Left ventricle myocardium inferior (tissue), 1 donor: ENCODE measurements around the gene UBTD1. TPM values are rescaled to one million over a fixed set of nuclear protein-coding genes. Genes with fewer than 3 reads are reported as not detected.

Experiments used
- DNase-seq: peaks from one replicate; pipeline ENCODE4 v3.0.0-alpha.2; 2020
- H3K27ac ChIP-seq: fragments of 200-600 bp; replicated peaks from 2 replicates; pipeline ENCODE4 v1.8.0; 2021
- H3K27me3 ChIP-seq: fragments of 200-600 bp; 2 replicates; pipeline ENCODE4 v1.8.0; 2021; ENCODE audit warnings: low read depth
- H3K36me3 ChIP-seq: fragments of 200-600 bp; 2 replicates; pipeline ENCODE4 v1.8.0; 2021
- H3K4me1 ChIP-seq: fragments of 200-600 bp; 2 replicates; pipeline ENCODE4 v1.8.0; 2021
- H3K4me3 ChIP-seq: fragments of 200-600 bp; 2 replicates; pipeline ENCODE4 v1.8.0; 2021; ENCODE audit warnings: mild to moderate bottlenecking, moderate library complexity
- H3K9me3 ChIP-seq: fragments of 200-600 bp; replicated peaks from 2 replicates; pipeline ENCODE4 v1.8.0; 2021
- intact Hi-C: fragments of 100-400 bp; cut with micrococcal nuclease; formaldehyde crosslinking; loops from one replicate; pipeline ENCODE4 v1.11.0; 2022
- total RNA-seq: library from RNA; stranded (reverse); fragmentation: NEBNext Ultra II Directional; extraction: Animal tissue kit (Norgen Biotek cat#: 25700); gene quantifications from one replicate; pipeline ENCODE4 v1.2.1, GENCODE V29; 2021
- TF ChIP-seq, protein P1 (sequence below): fragments of 200-600 bp; IDR thresholded peaks from 2 replicates; pipeline ENCODE4 v1.8.0; 2021; ENCODE audit warnings: antibody characterized with exemption, mild to moderate bottlenecking, borderline replicate concordance
- donor health status: DM: no; HTN: yes; CAD: no; lungs with severe emphysema.

The UBTD1 gene
- total RNA-seq, 1 donor from 2014 or later, result 17.1 TPM

DNA sequence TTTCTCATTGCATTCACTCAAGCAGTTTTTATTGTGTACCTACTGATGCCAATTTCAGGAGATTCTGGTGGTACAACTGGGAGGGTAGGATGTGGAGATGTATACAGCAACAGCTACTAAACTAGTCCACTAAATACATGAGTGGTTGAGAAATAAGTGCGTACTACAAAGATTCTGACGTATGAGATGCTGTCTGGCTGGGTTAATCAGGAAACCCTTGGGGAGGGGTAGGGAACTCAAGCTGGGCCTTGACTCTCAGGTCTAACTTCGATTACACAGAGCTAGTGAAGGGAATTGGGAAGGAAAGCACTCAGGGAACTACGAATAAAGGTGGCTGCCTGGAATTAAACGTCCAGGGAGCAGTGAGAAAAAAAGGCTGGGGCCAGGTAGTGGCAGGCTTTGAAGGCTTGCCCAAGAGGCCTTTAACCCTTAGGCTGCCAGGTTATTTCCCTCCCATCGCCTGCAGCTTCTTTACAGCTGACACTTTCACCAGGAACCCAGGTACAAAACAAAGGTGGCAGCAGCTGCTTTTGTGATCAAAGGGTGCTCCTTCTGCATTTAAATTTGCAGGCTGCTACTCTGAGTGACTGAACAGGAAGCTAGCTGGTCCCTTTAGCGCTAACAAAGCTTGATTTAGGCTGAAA is 3.7 kb upstream of the UBTD1 start:
- no peak for DNase-seq
- peak overlapping the region; percentile 18 for H3K4me3 ChIP-seq
- TF ChIP-seq, protein P1, sequence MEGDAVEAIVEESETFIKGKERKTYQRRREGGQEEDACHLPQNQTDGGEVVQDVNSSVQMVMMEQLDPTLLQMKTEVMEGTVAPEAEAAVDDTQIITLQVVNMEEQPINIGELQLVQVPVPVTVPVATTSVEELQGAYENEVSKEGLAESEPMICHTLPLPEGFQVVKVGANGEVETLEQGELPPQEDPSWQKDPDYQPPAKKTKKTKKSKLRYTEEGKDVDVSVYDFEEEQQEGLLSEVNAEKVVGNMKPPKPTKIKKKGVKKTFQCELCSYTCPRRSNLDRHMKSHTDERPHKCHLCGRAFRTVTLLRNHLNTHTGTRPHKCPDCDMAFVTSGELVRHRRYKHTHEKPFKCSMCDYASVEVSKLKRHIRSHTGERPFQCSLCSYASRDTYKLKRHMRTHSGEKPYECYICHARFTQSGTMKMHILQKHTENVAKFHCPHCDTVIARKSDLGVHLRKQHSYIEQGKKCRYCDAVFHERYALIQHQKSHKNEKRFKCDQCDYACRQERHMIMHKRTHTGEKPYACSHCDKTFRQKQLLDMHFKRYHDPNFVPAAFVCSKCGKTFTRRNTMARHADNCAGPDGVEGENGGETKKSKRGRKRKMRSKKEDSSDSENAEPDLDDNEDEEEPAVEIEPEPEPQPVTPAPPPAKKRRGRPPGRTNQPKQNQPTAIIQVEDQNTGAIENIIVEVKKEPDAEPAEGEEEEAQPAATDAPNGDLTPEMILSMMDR, result no peak
- peaks cover 93% of the 10 kb centered on the region for H3K4me1 ChIP-seq
- peak overlapping the region; percentile 89 for H3K27ac ChIP-seq
- no peaks in the 10 kb centered on the region for H3K27me3 ChIP-seq
- intact Hi-C loops, result no loop called here
- H3K36me3 ChIP-seq, result no peaks in the 10 kb centered on the region
- no peaks in the 10 kb centered on the region for H3K9me3 ChIP-seq

DNA sequence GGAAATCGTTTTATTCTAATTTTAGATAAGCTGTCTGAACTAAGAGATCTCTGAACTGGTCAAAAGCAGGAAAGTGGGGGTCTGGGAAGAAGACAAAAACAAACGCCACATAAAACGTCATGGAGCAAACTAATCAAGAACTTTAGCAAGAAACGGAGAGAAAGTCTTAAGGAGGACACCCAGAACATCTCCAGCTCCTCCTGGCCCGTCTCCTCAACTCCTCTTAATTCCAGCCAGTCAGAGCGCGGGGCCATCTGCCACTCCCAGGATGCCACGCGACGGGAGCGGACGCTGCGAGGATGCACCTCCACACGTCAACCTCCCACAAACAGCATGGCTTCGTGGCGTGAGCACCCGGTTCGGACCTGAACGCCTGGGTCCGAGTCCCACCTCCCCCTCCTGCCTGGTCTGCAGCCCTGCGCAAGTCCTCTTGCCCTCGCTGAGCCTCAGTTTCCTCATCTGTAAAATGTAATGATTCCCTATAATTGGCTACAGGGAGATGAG is 1.1 kb upstream of the UBTD1 start:
- DNase-seq, result peak; percentile 82
- intact Hi-C loops, result no loop called here
- Histone ChIP-seq H3K27me3 (no peaks in the 10 kb centered on the region), H3K4me1 (peaks cover 94% of the 10 kb centered on the region), H3K36me3 (no peaks in the 10 kb centered on the region), H3K9me3 (no peaks in the 10 kb centered on the region), H3K27ac (peak overlapping the region; percentile 95), H3K4me3 (peak overlapping the region; percentile 88)
- TF ChIP-seq, protein P1, result no peak

DNA sequence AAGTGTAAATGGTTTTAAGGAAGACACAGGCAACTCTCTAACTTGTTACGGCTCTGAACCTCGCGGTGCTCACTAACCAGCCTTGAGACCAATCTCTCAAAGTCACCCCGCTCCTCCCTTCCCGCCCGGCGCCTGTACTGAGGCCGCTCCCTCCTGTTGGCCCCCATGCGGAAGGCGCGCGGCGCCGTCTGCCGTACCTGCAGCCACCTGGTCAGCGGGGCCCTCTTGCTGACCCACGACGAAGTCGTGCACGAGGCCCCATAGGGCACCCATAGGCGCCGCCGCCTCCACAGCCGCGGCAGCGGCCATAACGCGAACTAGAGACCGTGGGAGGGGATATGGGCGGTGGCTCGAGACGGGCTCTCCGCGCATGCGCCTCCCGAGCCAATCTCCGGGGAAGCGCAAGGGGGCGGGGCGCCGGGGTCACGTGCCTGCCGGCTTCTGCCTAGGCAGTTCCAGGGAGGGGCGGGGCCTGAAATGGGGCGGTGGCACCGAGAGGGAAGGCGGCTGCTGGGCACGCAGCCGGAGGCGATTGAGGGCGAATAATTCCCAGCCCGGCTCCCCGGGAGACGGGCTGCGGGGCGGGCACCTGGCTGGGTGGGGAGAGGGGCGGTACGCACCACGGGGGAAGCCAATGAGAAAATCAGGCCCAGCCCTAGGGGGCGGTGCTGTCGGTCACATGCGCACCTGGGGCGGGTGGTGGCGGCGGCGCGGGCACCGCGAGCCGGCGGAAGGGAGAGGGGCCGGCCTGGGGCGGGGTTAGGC is 466 bp upstream of the UBTD1 start, which contains the start of gene MMS19:
Gene MMS19 (minus strand): TSS at position 347 of the 765 bp plus-strand sequence. CDS start 38 bp downstream, at position 309.
- DNase-seq, result peak; percentile 100
- Histone ChIP-seq H3K9me3 (no peaks in the 10 kb centered on the region), H3K4me3 (peak within 1 kb of the TSS; percentile 88), H3K27me3 (no peaks in the 10 kb centered on the region), H3K27ac (peak within 1 kb of the TSS; percentile 95), H3K4me1 (peaks cover 94% of the 10 kb centered on the region), H3K36me3 (no peaks in the 10 kb centered on the region)
- TF ChIP-seq, protein P1, result peak; percentile 27
- intact Hi-C loops, result no loop called here

DNA sequence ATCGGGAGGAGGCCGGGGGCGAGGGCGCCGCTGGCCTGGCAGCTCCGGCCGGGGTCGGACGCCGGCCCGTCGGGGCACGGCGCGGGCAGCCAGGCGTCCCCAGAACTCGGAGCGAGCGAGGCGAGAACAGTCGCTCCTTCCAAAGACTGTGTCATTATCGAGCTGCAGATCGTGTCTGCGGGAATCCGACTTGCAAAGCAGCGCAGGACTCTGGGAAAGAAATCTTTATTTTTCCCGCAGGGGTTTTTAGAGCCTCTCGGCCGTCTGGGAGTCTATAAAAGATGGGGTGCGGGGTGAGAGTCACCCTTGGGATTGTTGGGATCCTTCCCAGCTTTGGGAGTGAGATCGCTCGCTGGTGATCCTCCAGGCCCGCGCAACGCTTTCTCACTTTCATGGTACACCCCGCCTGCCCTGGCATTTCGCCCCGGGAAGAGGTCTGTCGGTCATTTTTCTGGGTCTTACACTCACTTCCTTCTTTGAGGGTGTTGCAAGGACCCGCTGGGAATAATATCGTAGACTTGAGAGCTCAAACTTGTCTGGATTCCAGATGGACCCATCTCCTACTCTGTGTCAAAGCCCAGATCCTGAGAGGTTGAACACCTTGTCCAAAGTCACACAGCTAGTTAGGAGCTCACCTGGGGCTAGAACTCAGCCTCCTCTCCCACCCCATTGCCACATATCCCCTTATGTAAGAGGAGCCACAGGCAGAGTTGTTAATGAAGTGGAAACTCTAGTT is 1.0 kb downstream of the UBTD1 start:
- intact Hi-C loops, result no loop called here
- Histone ChIP-seq H3K4me1 (peaks cover 94% of the 10 kb centered on the region), H3K27ac (peak overlapping the region; percentile 95), H3K9me3 (no peaks in the 10 kb centered on the region), H3K4me3 (peak overlapping the region; percentile 88), H3K36me3 (no peaks in the 10 kb centered on the region), H3K27me3 (no peaks in the 10 kb centered on the region)
- TF ChIP-seq, protein P1, result no peak
- peak; percentile 82 for DNase-seq

DNA sequence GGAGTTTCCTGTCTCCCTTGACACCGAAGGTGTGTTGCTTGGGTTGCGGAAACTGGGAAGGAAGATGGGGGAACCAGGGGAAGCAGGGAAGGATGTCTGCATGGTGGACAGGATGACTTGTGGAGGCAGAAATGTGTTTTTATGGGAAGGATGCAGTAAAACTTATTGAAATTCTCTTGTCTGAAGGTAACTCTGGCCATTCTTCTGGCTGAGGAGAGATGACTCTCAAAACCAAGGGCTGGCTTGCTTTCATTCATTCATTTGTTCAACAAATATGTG is 1.5 kb downstream of the UBTD1 start:
- Histone ChIP-seq H3K4me1 (peaks cover 94% of the 10 kb centered on the region), H3K36me3 (no peaks in the 10 kb centered on the region), H3K9me3 (no peaks in the 10 kb centered on the region), H3K4me3 (peak overlapping the region; percentile 88), H3K27me3 (no peaks in the 10 kb centered on the region), H3K27ac (peak overlapping the region; percentile 95)
- intact Hi-C loops, result no loop called here
- no peak for DNase-seq
- TF ChIP-seq, protein P1, result no peak
